GM12878 (cell line): ENCODE measurements around the gene IGSF22. TPM values are rescaled to one million over a fixed set of nuclear protein-coding genes. Genes with fewer than 3 reads are reported as not detected.

Experiments
- ATF2 ChIP-seq: IDR thresholded peaks from 2 replicates; pipeline ENCODE4 v1.6.1; 2012; ENCODE audit warnings: low read length, inconsistent platforms
- BACH1 ChIP-seq: fragments of 450-650 bp; IDR thresholded peaks from 2 replicates; pipeline ENCODE4 v1.6.1; 2017; ENCODE audit warnings: mild to moderate bottlenecking, borderline replicate concordance
- BHLHE40 ChIP-seq, 2 experiments: fragments of 450-650 bp in 1 of 2; IDR thresholded peaks; 2 replicates each; pipeline ENCODE4 v1.6.1; 2011 to 2017; ENCODE audit warnings: low read depth in 2 of 2, borderline replicate concordance in 1 of 2, improper control_type of control experiment in 1 of 2, low read length in 1 of 2, mild to moderate bottlenecking in 1 of 2
- CHD4 ChIP-seq: fragments of 200-600 bp; sonication (generic); IDR thresholded peaks from 2 replicates; pipeline ENCODE4 v1.6.1; 2016; ENCODE audit warnings: mild to moderate bottlenecking
- DPF2 ChIP-seq: fragments of 450-650 bp; IDR thresholded peaks from 2 replicates; pipeline ENCODE4 v1.6.1; 2017; ENCODE audit warnings: mild to moderate bottlenecking
- EGR1 ChIP-seq, 2 experiments: IDR thresholded peaks; 1 replicate in 1 of 2; 2 replicates in 1 of 2; pipeline ENCODE4 v1.6.1; 2011 to 2012; ENCODE audit warnings: low read depth in 2 of 2, low read length in 2 of 2, borderline replicate concordance in 1 of 2, mild to moderate bottlenecking in 1 of 2, moderate library complexity in 1 of 2
- ESRRA ChIP-seq: IDR thresholded peaks from 2 replicates; pipeline ENCODE4 v1.6.1; 2012; ENCODE audit warnings: mild to moderate bottlenecking, low read length, improper control_type of control experiment
- FOS ChIP-seq: IDR thresholded peaks from 3 replicates; pipeline ENCODE4 v1.6.1; 2011; ENCODE audit warnings: borderline replicate concordance; ENCODE audit not compliant: insufficient read length; ENCODE audit errors: extremely low read depth
- IKZF1 ChIP-seq: fragments of 450-650 bp; conservative IDR thresholded peaks from 2 replicates; pipeline ENCODE4 v1.6.1; 2017; ENCODE audit warnings: antibody characterized with exemption, mild to moderate bottlenecking
- MXI1 ChIP-seq: fragments of 150-350 bp; IDR thresholded peaks from 2 replicates; pipeline ENCODE4 v1.6.1; 2011; ENCODE audit warnings: low read depth, mild to moderate bottlenecking, inconsistent platforms, low read length, improper control_type of control experiment
- MYC ChIP-seq: IDR thresholded peaks from 2 replicates; pipeline ENCODE4 v1.6.1; 2011; ENCODE audit warnings: mild to moderate bottlenecking, low read length, moderate library complexity, inconsistent platforms; ENCODE audit not compliant: insufficient read depth, insufficient replicate concordance, insufficient read length, severe bottlenecking
- NFYB ChIP-seq: IDR thresholded peaks from 2 replicates; pipeline ENCODE4 v1.6.1; 2011; ENCODE audit warnings: low read depth, mild to moderate bottlenecking, low read length, improper control_type of control experiment, moderate library complexity; ENCODE audit not compliant: insufficient read depth
- NR2F1 ChIP-seq: fragments of 450-650 bp; conservative IDR thresholded peaks from 2 replicates; pipeline ENCODE4 v1.6.1; 2017; ENCODE audit warnings: mild to moderate bottlenecking
- POU2F2 ChIP-seq: IDR thresholded peaks from 3 replicates; pipeline ENCODE4 v1.6.1; 2011; ENCODE audit warnings: low read depth, mild to moderate bottlenecking, low read length, borderline replicate concordance
- RELB ChIP-seq: fragments of 450-650 bp; IDR thresholded peaks from 2 replicates; pipeline ENCODE4 v1.6.1; 2017; ENCODE audit warnings: low read depth, mild to moderate bottlenecking, moderate library complexity
- RUNX3 ChIP-seq: IDR thresholded peaks from 2 replicates; pipeline ENCODE4 v1.6.1; 2012; ENCODE audit warnings: low read length, inconsistent platforms
- SREBF2 ChIP-seq: IDR thresholded peaks from 2 replicates; pipeline ENCODE4 v1.6.1; 2012; ENCODE audit warnings: mild to moderate bottlenecking, low read length
- STAT1 ChIP-seq: fragments of 450-650 bp; conservative IDR thresholded peaks from 2 replicates; pipeline ENCODE4 v1.6.1; 2014; ENCODE audit warnings: antibody characterized with exemption, mild to moderate bottlenecking
- SUPT20H ChIP-seq: IDR thresholded peaks from 2 replicates; pipeline ENCODE4 v1.6.1; 2011; ENCODE audit warnings: low read depth, mild to moderate bottlenecking, low read length, moderate library complexity, borderline replicate concordance; ENCODE audit not compliant: control insufficient read depth
- TAF1 ChIP-seq: IDR thresholded peaks from 2 replicates; pipeline ENCODE4 v1.6.1; 2011; ENCODE audit warnings: mild to moderate bottlenecking, low read depth, low read length, borderline replicate concordance
- TBL1XR1 ChIP-seq: IDR thresholded peaks from 2 replicates; pipeline ENCODE4 v1.6.1; 2012; ENCODE audit warnings: low read depth, low read length, improper control_type of control experiment
- TCF3 ChIP-seq: IDR thresholded peaks from 2 replicates; pipeline ENCODE4 v1.6.1; 2012; ENCODE audit warnings: low read depth, mild to moderate bottlenecking, low read length, borderline replicate concordance; ENCODE audit not compliant: insufficient read depth
- WRNIP1 ChIP-seq: IDR thresholded peaks from 2 replicates; pipeline ENCODE4 v1.6.1; 2011; ENCODE audit warnings: low read depth, low read length, improper control_type of control experiment, borderline replicate concordance
- ZBTB33 ChIP-seq: fragments of 450-650 bp; IDR thresholded peaks from 2 replicates; pipeline ENCODE4 v1.6.1; 2017; ENCODE audit warnings: mild to moderate bottlenecking
- ZNF207 ChIP-seq: fragments of 450-650 bp; IDR thresholded peaks from 2 replicates; pipeline ENCODE4 v1.6.1; 2014; ENCODE audit warnings: antibody characterized with exemption, mild to moderate bottlenecking, borderline replicate concordance
- ZNF274 ChIP-seq: IDR thresholded peaks from one replicate; pipeline ENCODE4 v1.8.0; 2011; ENCODE audit not compliant: insufficient read length, insufficient read depth
- ZNF384 ChIP-seq: IDR thresholded peaks from 2 replicates; pipeline ENCODE4 v1.6.1; 2012; ENCODE audit warnings: low read depth, mild to moderate bottlenecking, low read length, improper control_type of control experiment, borderline replicate concordance
- ZZZ3 ChIP-seq: IDR thresholded peaks from 2 replicates; pipeline ENCODE4 v1.6.1; 2011; ENCODE audit warnings: low read depth; ENCODE audit not compliant: control insufficient read depth, insufficient read length
- polyA plus RNA-seq, 11 experiments: library from polyadenylated mRNA; depleted of rRNA in 4 of 11; unstranded in 6 of 11; stranded (reverse) in 5 of 11; fragments of >200 nt; fragmentation: Nextera tagmentation in 4 of 11; fragmentation: Illumina TruSeq in 1 of 11; extraction: Ambion mirVana in 4 of 11; extraction: Trizol in 1 of 11; gene quantifications; 1 replicate in 1 of 11; 2 replicates in 10 of 11; pipeline versions ENCODE4 v1.2.1 to v1.2.3, GENCODE V29; 2011 to 2016; ENCODE audit warnings: inconsistent platforms in 2 of 11, missing spikeins in 2 of 11, low read depth in 1 of 11
- total RNA-seq, 4 experiments: library from RNA; depleted of rRNA in 3 of 4; stranded (reverse); fragments of >200 nt in 3 of 4; fragmentation: Illumina TruSeq in 1 of 4; extraction: Trizol in 1 of 4; gene quantifications; 2 replicates each; pipeline versions ENCODE4 v1.2.1 to v1.2.3, GENCODE V29; 2013 to 2021

Gene IGSF22
- total and polyA plus RNA-seq, 10 of the 15 experiments (the other 5 are each of a cell fraction or from before 2014, with no cell fraction given) = 0.02 to 0.18 TPM; not detected in 8

DNA sequence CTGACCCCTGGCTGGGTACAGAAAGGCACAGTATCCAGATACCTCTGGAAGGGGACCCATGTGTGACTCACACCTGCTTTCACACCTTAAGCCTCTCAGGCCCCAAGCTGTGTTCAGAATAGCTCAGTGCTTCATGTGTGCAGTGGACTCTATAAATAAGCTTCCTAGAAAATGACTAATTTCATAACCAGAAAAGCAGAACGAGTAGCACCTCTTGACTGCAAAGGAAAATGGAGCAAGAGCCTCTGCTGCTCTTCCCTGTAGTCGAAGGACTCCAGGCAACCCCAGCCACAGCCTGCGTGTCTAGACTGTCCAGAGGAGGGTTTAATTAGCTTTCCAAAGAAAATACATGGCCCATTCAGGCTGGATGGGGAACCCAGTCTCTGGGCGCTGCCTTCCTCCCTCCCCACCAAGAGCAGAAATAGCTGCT lies 42.5 kb upstream of the IGSF22 start (continued):
- TF ChIP-seq MYC (no peak), NR2F1 (peak; percentile 85), TCF3 (peak; percentile 60; the same call in 1 of the 2 replicates), STAT1 (no peak), ZZZ3 (no peak), ATF2 (peak; percentile 85), DPF2 (peak; percentile 97), IKZF1 (peak; percentile 98), RELB (peak; percentile 96), MXI1 (0 out of 2 replicates have a peak, but pooled peaks have one; percentile 39), EGR1 (IDR thresholded peaks at IDR 0.05; ENCODE audit: borderline replicate concordance in 1 of 2, low read depth in 2 of 2, low read length in 2 of 2) (no peak), RUNX3 (peak; percentile 66), ZBTB33 (no peak), WRNIP1 (no peak), ESRRA (no peak), ZNF384 (no peak), ZNF207 (no peak), FOS (no peak), SREBF2 (no peak), NFYB (no peak), BACH1 (peak; percentile 95; the same call in 1 of the 2 replicates), SUPT20H (no peak), TAF1 (no peak), POU2F2 (no peak), CHD4 (no peak), BHLHE40 (IDR thresholded peaks at IDR 0.05; ENCODE audit: borderline replicate concordance in 1 of 2, low read depth in 2 of 2, low read length in 1 of 2) (peak; percentile 75 to 80), ZNF274 (no peak), TBL1XR1 (peak; percentile 73; the same call in 1 of the 2 replicates)
